MCF 10A (cell line): ENCODE measurements around the gene SP9. TPM values are rescaled to one million over a fixed set of nuclear protein-coding genes. Genes with fewer than 3 reads are reported as not detected.

ENCODE experiments used
- BruUV-seq: library from RNA; stranded (reverse); fragments of 400-500 nt; replicated peaks from 2 replicates; lab custom pipeline; 2021; lab: Mats Ljungman, UMichigan
- CTCF ChIA-PET: fragments of 300-600 bp; sonication (Branson Sonifier 250); formaldehyde crosslinking; extraction: SDS; loops from one replicate; lab custom pipeline; 2021; ENCODE audit warnings: antibody characterized with exemption, inconsistent platforms; lab: Yijun Ruan, JAX
- POLR2A ChIA-PET: fragments of 300-600, 350-650 bp; sonication (Branson Sonifier 250); formaldehyde crosslinking; extraction: SDS; loops from one replicate; lab custom pipeline; 2020; ENCODE audit warnings: antibody characterized with exemption, inconsistent platforms; lab: Yijun Ruan, JAX
- DNase-seq: peaks from one replicate; pipeline ENCODE4 v3.0.0-alpha.2; 2018; ENCODE audit not compliant: unreplicated experiment
- H3K27ac Mint-ChIP-seq: one replicate; pipeline ENCODE4 v1.8.0; 2022; ENCODE audit warnings: mild to moderate bottlenecking, low read depth, mixed read lengths; ENCODE audit not compliant: unreplicated experiment
- H3K27me3 Mint-ChIP-seq: one replicate; pipeline ENCODE4 v1.8.0; 2022; ENCODE audit warnings: mixed read lengths; ENCODE audit not compliant: insufficient read depth, unreplicated experiment
- H3K36me3 Mint-ChIP-seq: one replicate; pipeline ENCODE4 v1.8.0; 2022; ENCODE audit warnings: mild to moderate bottlenecking, moderate library complexity, mixed read lengths; ENCODE audit not compliant: insufficient read depth, unreplicated experiment
- H3K4me1 Mint-ChIP-seq: one replicate; pipeline ENCODE4 v1.8.0; 2022; ENCODE audit warnings: mixed read lengths; ENCODE audit not compliant: insufficient read depth, unreplicated experiment
- H3K4me3 Mint-ChIP-seq: one replicate; pipeline ENCODE4 v1.8.0; 2022; ENCODE audit warnings: mild to moderate bottlenecking, moderate library complexity, mixed read lengths; ENCODE audit not compliant: unreplicated experiment
- H3K9me3 Mint-ChIP-seq: one replicate; pipeline ENCODE4 v1.8.0; 2022; ENCODE audit warnings: mixed read lengths; ENCODE audit not compliant: unreplicated experiment
- intact Hi-C: fragments of 100-400 bp; cut with micrococcal nuclease; formaldehyde crosslinking; loops from 2 replicates; pipeline ENCODE4 v1.14.1; 2022
- total RNA-seq: library from RNA; stranded (reverse); gene quantifications from 2 replicates; pipeline ENCODE4 v1.2.3, GENCODE V29; 2022
- TF ChIP-seq, protein P1 (sequence below): fragments of 200-600 bp; IDR thresholded peaks from one replicate; pipeline ENCODE4 v1.8.0; 2022; ENCODE audit warnings: antibody characterized with exemption, mild to moderate bottlenecking; ENCODE audit not compliant: unreplicated experiment

SP9 gene
- total RNA-seq, 1 experiment from 2014 or later: not detected

DNA sequence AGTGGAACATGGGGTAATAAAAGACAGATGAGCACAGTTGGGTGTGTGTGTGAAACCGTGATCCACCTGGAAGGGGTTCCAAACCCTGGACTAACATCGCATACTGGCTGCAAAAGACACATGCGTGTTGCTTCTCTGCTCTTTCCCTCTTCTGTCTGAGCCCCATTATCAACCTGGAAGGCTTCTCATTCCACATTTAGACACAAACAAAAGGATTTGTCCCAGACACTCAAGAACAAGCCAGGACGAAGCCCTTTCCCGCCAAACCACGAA, 7.0 kb upstream of the SP9 start:
- intact Hi-C loops: no loop called here
- ChIA-PET POLR2A (no interaction called here), CTCF (interaction anchor here (0.6 kb wide), 1 partner anchor 11 kb away, joined by 3 read pairs; no protein-coding TSS in a partner anchor)
- no peaks in the 10 kb centered on the region for H3K9me3 Mint-ChIP-seq
- DNase-seq: no peak
- peaks cover 6% of the 10 kb centered on the region for H3K36me3 Mint-ChIP-seq
- no peaks in the 10 kb centered on the region for H3K4me1 Mint-ChIP-seq
- BruUV-seq: no TSS peak
- TF ChIP-seq, protein P1, sequence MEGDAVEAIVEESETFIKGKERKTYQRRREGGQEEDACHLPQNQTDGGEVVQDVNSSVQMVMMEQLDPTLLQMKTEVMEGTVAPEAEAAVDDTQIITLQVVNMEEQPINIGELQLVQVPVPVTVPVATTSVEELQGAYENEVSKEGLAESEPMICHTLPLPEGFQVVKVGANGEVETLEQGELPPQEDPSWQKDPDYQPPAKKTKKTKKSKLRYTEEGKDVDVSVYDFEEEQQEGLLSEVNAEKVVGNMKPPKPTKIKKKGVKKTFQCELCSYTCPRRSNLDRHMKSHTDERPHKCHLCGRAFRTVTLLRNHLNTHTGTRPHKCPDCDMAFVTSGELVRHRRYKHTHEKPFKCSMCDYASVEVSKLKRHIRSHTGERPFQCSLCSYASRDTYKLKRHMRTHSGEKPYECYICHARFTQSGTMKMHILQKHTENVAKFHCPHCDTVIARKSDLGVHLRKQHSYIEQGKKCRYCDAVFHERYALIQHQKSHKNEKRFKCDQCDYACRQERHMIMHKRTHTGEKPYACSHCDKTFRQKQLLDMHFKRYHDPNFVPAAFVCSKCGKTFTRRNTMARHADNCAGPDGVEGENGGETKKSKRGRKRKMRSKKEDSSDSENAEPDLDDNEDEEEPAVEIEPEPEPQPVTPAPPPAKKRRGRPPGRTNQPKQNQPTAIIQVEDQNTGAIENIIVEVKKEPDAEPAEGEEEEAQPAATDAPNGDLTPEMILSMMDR: no peak
- H3K4me3 Mint-ChIP-seq: no peak overlapping the region
- no peak overlapping the region for H3K27ac Mint-ChIP-seq
- peaks cover 8% of the 10 kb centered on the region for H3K27me3 Mint-ChIP-seq

DNA sequence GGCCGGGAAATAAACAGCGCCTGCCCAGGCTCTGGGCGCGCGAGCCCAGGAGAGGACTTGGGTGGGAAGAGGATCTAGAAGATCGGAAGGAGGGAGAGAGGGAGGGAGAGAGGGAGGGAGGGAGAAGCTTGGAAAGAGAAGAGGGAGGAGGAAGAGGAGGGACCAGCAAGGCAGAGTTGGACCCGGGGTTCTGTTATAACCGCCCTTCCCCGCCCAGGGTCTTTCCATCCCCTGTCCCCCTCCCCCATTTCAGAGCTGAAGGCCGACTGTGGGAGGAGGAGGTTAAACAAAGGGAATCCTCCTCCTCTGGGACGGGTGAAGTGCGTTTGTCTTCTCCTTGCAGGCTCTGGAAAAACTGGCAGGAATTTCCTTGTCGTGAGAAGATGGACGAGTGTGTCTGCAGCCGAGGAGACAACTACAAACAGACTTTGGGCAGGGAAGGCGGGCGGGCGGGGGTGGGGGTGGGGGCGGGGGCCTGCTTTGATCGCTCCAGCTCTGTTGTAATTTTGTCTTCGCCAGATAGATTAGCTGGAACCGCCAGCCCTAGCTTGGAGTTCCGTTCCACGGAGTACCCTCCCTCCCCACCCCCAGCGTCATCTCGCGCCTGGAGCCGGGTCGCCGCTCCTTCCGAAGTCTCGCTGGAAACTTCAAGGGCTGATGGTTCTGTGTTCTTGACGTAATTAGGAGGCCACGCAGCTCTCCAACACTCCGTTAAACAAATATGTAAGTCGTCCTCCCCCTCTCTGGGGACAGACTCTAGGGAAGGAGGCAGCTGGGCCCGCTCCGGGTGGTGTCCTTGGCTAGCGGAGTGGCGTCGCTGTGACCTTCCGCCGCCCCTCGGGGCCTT, 6.4 kb upstream of the SP9 start:
- Mint-ChIP-seq H3K27ac (no peak overlapping the region), H3K4me3 (no peak overlapping the region), H3K9me3 (no peaks in the 10 kb centered on the region), H3K36me3 (peaks cover 6% of the 10 kb centered on the region), H3K4me1 (no peaks in the 10 kb centered on the region), H3K27me3 (peaks cover 8% of the 10 kb centered on the region)
- POLR2A ChIA-PET: no interaction called here
- intact Hi-C loops: no loop called here
- CTCF ChIA-PET: interaction anchor here (0.6 kb wide), 1 partner anchor 12 kb away, joined by 3 read pairs; no protein-coding TSS in a partner anchor
- no peak for DNase-seq
- no TSS peak for BruUV-seq
- TF ChIP-seq, protein P1: no peak

DNA sequence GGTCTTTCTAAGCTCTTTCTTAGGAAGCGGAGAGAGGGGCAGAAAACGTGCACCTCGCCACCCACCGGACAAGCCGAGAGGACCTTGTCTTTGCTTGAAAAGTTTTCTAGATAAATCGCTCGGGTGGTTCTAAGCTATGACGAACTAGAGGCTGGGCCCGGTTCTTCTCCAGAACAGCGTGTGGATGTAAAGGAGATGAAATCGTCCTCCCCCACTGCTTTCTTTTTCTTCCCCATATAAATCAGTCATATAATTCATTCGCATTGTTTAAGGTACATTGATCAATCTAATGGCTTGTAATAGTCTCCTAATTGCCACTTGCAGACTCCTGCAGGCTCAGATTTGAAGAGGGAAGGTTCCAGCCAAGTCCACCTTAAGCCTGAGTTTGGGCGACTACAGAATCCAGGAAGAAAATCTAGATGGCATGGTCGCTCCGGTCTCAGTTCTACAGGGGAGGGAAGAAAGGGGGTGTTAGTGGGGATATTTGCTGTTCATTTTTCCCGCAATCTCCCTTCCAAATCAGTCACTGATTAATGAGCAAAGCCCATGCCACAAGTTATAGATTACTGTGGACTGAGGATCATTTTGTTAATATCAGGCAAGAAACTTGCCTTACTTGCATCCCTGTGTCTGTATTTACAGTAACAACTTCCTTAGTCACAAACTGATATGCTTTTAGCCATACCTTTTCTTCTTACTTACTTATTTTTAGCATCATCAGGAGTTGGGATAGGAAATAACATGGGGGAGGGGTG, 5.6 kb upstream of the SP9 start:
- no TSS peak for BruUV-seq
- no peak overlapping the region for H3K27ac Mint-ChIP-seq
- H3K4me3 Mint-ChIP-seq: no peak overlapping the region
- POLR2A ChIA-PET: no interaction called here
- TF ChIP-seq, protein P1: no peak
- H3K4me1 Mint-ChIP-seq: no peaks in the 10 kb centered on the region
- no peaks in the 10 kb centered on the region for H3K9me3 Mint-ChIP-seq
- DNase-seq: no peak
- CTCF ChIA-PET: interaction anchor here (0.7 kb wide), 1 partner anchor 12 kb away, joined by 3 read pairs; no protein-coding TSS in a partner anchor
- H3K36me3 Mint-ChIP-seq: peaks cover 6% of the 10 kb centered on the region
- H3K27me3 Mint-ChIP-seq: peaks cover 8% of the 10 kb centered on the region
- intact Hi-C loops: no loop called here
